Measurements from ENCODE around the gene ERG28. TPM values are rescaled to one million over a fixed set of nuclear protein-coding genes. Genes with fewer than 3 reads are reported as not detected.
A peak's percentile ranks its signal among the peaks of the same experiment; 100 is the strongest.

ERG28 gene
- total RNA-seq, 1 donor from 2014 or later = 6.8 TPM

GRCh38 chr14:75634848-75635247 lies 25.8 kb downstream of the ERG28 start:
- no peaks in the 10 kb centered on the region for H3K9me3 ChIP-seq (replicated peaks)
- DNase-seq = no peak
- TF ChIP-seq CTCF (IDR thresholded peaks at IDR 0.05; ENCODE audit: borderline replicate concordance) = no peak

DNA sequence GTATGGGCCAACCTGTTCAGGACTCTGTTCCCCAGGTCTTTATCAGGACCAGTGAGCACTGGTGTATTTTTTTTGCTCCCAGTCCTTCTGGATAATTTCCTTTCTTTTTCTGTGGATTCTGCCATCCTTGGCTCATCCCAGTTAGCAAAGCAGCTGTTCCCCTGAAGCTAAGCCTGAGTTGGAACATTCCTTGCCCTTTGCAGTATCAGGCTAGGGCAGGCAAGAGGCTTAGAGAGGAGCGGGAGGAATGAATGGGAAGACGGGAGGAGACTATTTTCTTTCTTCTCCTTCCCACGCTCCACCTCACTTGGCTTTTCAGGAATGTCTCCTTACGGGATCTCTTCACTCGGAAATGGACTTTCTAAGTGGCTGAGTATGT lies 29.2 kb downstream of the ERG28 start:
- Histone ChIP-seq H3K27me3 (ENCODE audit: low read depth) (no peaks in the 10 kb centered on the region), H3K9me3 (replicated peaks) (no peaks in the 10 kb centered on the region), H3K4me1 (no peaks in the 10 kb centered on the region), H3K27ac (replicated peaks) (no peak overlapping the region), H3K36me3 (no peaks in the 10 kb centered on the region), H3K4me3 (no peak overlapping the region)
- no peak for TF ChIP-seq CTCF (IDR thresholded peaks at IDR 0.05; ENCODE audit: borderline replicate concordance)
- DNase-seq = no peak
- intact Hi-C loops (cut with micrococcal nuclease) = no loop called here

More at GRCh38 chr14:75634848-75635247, 25.8 kb downstream of the ERG28 start:
- Histone ChIP-seq H3K27ac (replicated peaks) (no peak overlapping the region), H3K4me3 (no peak overlapping the region), H3K27me3 (ENCODE audit: low read depth) (no peaks in the 10 kb centered on the region), H3K36me3 (no peaks in the 10 kb centered on the region), H3K4me1 (no peaks in the 10 kb centered on the region)
- intact Hi-C loops (cut with micrococcal nuclease) = no loop called here

DNA sequence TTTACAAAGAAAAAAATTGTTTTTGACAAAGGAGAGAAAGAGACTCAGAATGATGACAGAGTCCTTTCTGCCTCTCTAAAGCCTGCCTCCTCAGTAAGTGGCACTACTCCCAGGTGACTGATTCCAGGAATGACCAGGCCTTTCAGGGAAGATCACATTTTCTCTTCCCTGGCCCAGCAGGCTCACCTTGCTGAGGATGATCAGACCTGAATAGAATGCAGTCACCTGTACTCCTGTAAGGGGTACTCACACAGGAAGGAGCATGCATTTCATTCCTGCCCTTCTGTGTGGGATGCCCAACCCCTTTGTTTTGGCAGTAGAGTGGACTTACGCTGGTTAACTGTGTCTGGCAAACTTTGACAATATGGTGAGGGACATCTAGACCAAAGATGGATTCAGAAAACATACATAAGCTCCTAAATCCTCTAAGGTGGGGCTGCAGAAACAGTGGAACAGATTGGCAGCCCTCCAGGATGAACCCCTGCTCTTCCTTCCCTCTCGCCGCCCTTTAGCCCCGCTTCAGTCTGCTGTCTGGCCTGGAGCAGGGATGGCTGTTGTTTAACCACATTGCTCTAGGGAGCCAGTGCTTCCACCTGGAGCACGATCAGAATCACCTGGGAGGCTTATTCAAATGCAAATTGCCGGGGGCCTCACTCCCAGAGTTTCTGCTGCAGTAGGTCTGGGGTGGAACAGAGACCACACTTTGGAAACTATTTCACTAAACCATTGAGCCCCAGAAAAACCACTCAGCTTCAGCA lies 29.8 kb downstream of the ERG28 start:
- Histone ChIP-seq H3K27ac (replicated peaks) (no peak overlapping the region), H3K27me3 (ENCODE audit: low read depth) (no peaks in the 10 kb centered on the region), H3K4me1 (no peaks in the 10 kb centered on the region), H3K36me3 (no peaks in the 10 kb centered on the region), H3K9me3 (replicated peaks) (no peaks in the 10 kb centered on the region), H3K4me3 (no peak overlapping the region)
- no peak for DNase-seq
- intact Hi-C loops (cut with micrococcal nuclease) = no loop called here
- no peak for TF ChIP-seq CTCF (IDR thresholded peaks at IDR 0.05; ENCODE audit: borderline replicate concordance)

GRCh38 chr14:75628816-75629215 lies 31.9 kb downstream of the ERG28 start:
- no peak overlapping the region for H3K4me3 ChIP-seq
- DNase-seq = no peak
- no peak overlapping the region for H3K27ac ChIP-seq (replicated peaks)
- no peaks in the 10 kb centered on the region for H3K9me3 ChIP-seq (replicated peaks)
- TF ChIP-seq CTCF (IDR thresholded peaks at IDR 0.05; ENCODE audit: borderline replicate concordance) = no peak
- peaks cover 3% of the 10 kb centered on the region for H3K36me3 ChIP-seq
- intact Hi-C loops (cut with micrococcal nuclease) = no loop called here
- no peaks in the 10 kb centered on the region for H3K27me3 ChIP-seq (ENCODE audit: low read depth)
- H3K4me1 ChIP-seq = no peaks in the 10 kb centered on the region

DNA sequence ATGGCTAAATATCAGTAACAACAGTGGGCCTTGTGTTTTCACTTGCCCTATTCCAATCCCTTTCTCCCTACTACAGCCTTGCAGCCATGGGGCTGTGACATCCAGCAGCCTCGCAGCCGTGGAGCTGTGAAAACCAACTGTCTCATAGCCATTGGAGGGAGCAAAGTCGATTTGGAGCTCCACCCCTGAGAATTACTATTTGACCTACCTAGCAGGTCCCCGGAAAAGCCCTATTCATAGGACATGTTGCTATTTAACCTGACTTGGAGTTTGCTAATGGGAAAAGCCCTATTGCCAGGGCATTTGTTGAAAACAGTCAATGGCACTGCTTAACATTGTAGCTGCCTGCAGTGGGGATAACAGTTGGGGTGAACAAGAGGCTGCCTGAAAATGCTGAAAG lies 33.3 kb downstream of the ERG28 start:
- Histone ChIP-seq H3K4me3 (no peak overlapping the region), H3K27ac (replicated peaks) (peak overlapping the region; percentile 41)
- intact Hi-C loops (cut with micrococcal nuclease) = no loop called here

More for the DNA sequence above, 33.3 kb downstream of the ERG28 start:
- TF ChIP-seq CTCF (IDR thresholded peaks at IDR 0.05; ENCODE audit: borderline replicate concordance) = no peak
- Histone ChIP-seq H3K4me1 (no peaks in the 10 kb centered on the region), H3K9me3 (replicated peaks) (no peaks in the 10 kb centered on the region), H3K36me3 (peaks cover 3% of the 10 kb centered on the region), H3K27me3 (ENCODE audit: low read depth) (no peaks in the 10 kb centered on the region)
- no peak for DNase-seq

Data from left ventricle myocardium inferior (tissue), 1 donor.